Measurements from ENCODE around the gene C1orf53.

C1orf53 gene

GRCh38 chr1:197905699-197906351 is 3.4 kb downstream of the C1orf53 start:
- CTCF ChIA-PET: interaction anchor here (0.6 to 1.0 kb wide), 2 partner anchors 11 to 13 kb away, joined by 4 to 5 read pairs; partner anchors contain the start of gene LHX9
- TF ChIP-seq FOXK2 (IDR thresholded peaks at IDR 0.05) (no peak), ELF4 (IDR thresholded peaks at IDR 0.05) (no peak), SUZ12 (IDR thresholded peaks at IDR 0.05) (no peak), PKNOX1 (IDR thresholded peaks at IDR 0.05) (no peak), TARDBP (IDR thresholded peaks at IDR 0.05) (no peak), HDGF (IDR thresholded peaks at IDR 0.05; ENCODE audit: borderline replicate concordance) (no peak), ZNF384 (IDR thresholded peaks at IDR 0.05) (no peak), SP1 (IDR thresholded peaks at IDR 0.05) (no peak), NFRKB (IDR thresholded peaks at IDR 0.05) (no peak), ARNT (IDR thresholded peaks at IDR 0.05) (no peak), LEF1 (IDR thresholded peaks at IDR 0.05; ENCODE audit: borderline replicate concordance) (no peak), FOXA1 (IDR thresholded peaks at IDR 0.05) (no peak), CTBP1 (IDR thresholded peaks at IDR 0.05; ENCODE audit: borderline replicate concordance) (no peak), BHLHE40 (IDR thresholded peaks at IDR 0.05; ENCODE audit: borderline replicate concordance) (no peak), FOXM1 (IDR thresholded peaks at IDR 0.05; ENCODE audit: borderline replicate concordance) (no peak), L3MBTL2 (conservative IDR thresholded peaks at IDR 0.05) (no peak)
- no peak for DNase-seq (ENCODE audit: extremely low spot score)
- POLR2A ChIA-PET: no interaction called here

GRCh38 chr1:197907846-197908616 is 5.6 kb downstream of the C1orf53 start:
- ChIA-PET CTCF (interaction anchor here (0.6 kb wide), 1 partner anchor 26 kb away, joined by 4 read pairs; no protein-coding TSS in a partner anchor), POLR2A (interaction anchor here (0.8 to 1.4 kb wide), 3 partner anchors 8 to 9 kb away, joined by 3 to 5 read pairs (median 5); partner anchors contain the start of gene LHX9)
- TF ChIP-seq ELF4 (IDR thresholded peaks at IDR 0.05) (no peak), PKNOX1 (IDR thresholded peaks at IDR 0.05) (no peak), ZNF384 (IDR thresholded peaks at IDR 0.05) (no peak), L3MBTL2 (conservative IDR thresholded peaks at IDR 0.05) (no peak), FOXK2 (IDR thresholded peaks at IDR 0.05) (no peak), NFRKB (IDR thresholded peaks at IDR 0.05) (no peak), FOXM1 (IDR thresholded peaks at IDR 0.05; ENCODE audit: borderline replicate concordance) (no peak), SP1 (IDR thresholded peaks at IDR 0.05) (no peak), BHLHE40 (IDR thresholded peaks at IDR 0.05; ENCODE audit: borderline replicate concordance) (no peak), TARDBP (IDR thresholded peaks at IDR 0.05) (no peak), CTBP1 (IDR thresholded peaks at IDR 0.05; ENCODE audit: borderline replicate concordance) (no peak), ARNT (IDR thresholded peaks at IDR 0.05) (no peak), HDGF (IDR thresholded peaks at IDR 0.05; ENCODE audit: borderline replicate concordance) (no peak), LEF1 (IDR thresholded peaks at IDR 0.05; ENCODE audit: borderline replicate concordance) (no peak; the same call in 1 of the 2 replicates), SUZ12 (IDR thresholded peaks at IDR 0.05) (no peak), FOXA1 (IDR thresholded peaks at IDR 0.05) (no peak)
- DNase-seq (ENCODE audit: extremely low spot score): no peak

GRCh38 chr1:197908716-197909220 is 6.3 kb downstream of the C1orf53 start:
- POLR2A ChIA-PET: no interaction called here
- peak; percentile 53 for DNase-seq (ENCODE audit: extremely low spot score)
- TF ChIP-seq HDGF (IDR thresholded peaks at IDR 0.05; ENCODE audit: borderline replicate concordance): no peak
- no peak for TF ChIP-seq FOXK2 (IDR thresholded peaks at IDR 0.05)
- no peak for TF ChIP-seq ARNT (IDR thresholded peaks at IDR 0.05)
- no peak for TF ChIP-seq PKNOX1 (IDR thresholded peaks at IDR 0.05)
- no peak for TF ChIP-seq SP1 (IDR thresholded peaks at IDR 0.05)
- TF ChIP-seq L3MBTL2 (conservative IDR thresholded peaks at IDR 0.05): no peak
- CTCF ChIA-PET: no interaction called here

- DNase-seq (ENCODE audit: extremely low spot score): no peak
- ChIA-PET CTCF (no interaction called here), POLR2A (no interaction called here)
- no peak for TF ChIP-seq SUZ12 (IDR thresholded peaks at IDR 0.05)
- TF ChIP-seq ARNT (IDR thresholded peaks at IDR 0.05): no peak
- TF ChIP-seq HDGF (IDR thresholded peaks at IDR 0.05; ENCODE audit: borderline replicate concordance): no peak
- TF ChIP-seq NFRKB (IDR thresholded peaks at IDR 0.05): no peak
- no peak for TF ChIP-seq ELF4 (IDR thresholded peaks at IDR 0.05)
- no peak for TF ChIP-seq CTBP1 (IDR thresholded peaks at IDR 0.05; ENCODE audit: borderline replicate concordance)
- no peak for TF ChIP-seq LEF1 (IDR thresholded peaks at IDR 0.05; ENCODE audit: borderline replicate concordance)
- no peak for TF ChIP-seq FOXK2 (IDR thresholded peaks at IDR 0.05)
- TF ChIP-seq FOXM1 (IDR thresholded peaks at IDR 0.05; ENCODE audit: borderline replicate concordance): no peak
These were observed 7.0 kb downstream of the C1orf53 start for GRCh38 chr1:197909384-197909783.

GRCh38 chr1:197910120-197910991 is 7.9 kb downstream of the C1orf53 start:
- CTCF ChIA-PET: no interaction called here
- TF ChIP-seq ELF4 (IDR thresholded peaks at IDR 0.05) (no peak), ZNF384 (IDR thresholded peaks at IDR 0.05) (no peak), HDGF (IDR thresholded peaks at IDR 0.05; ENCODE audit: borderline replicate concordance) (no peak), CTBP1 (IDR thresholded peaks at IDR 0.05; ENCODE audit: borderline replicate concordance) (no peak), ARNT (IDR thresholded peaks at IDR 0.05) (no peak), SUZ12 (IDR thresholded peaks at IDR 0.05) (no peak), BHLHE40 (IDR thresholded peaks at IDR 0.05; ENCODE audit: borderline replicate concordance) (no peak), FOXA1 (IDR thresholded peaks at IDR 0.05) (no peak), FOXK2 (IDR thresholded peaks at IDR 0.05) (no peak), L3MBTL2 (conservative IDR thresholded peaks at IDR 0.05) (no peak), FOXM1 (IDR thresholded peaks at IDR 0.05; ENCODE audit: borderline replicate concordance) (no peak), SP1 (IDR thresholded peaks at IDR 0.05) (no peak)
- POLR2A ChIA-PET: no interaction called here
- DNase-seq (ENCODE audit: extremely low spot score): no peak
